ENCODE measurements around the gene ARHGEF28.

The ARHGEF28 gene

GRCh38 chr5:73748510-73749400, 122.8 kb downstream of the ARHGEF28 start:
- no peak for DNase-seq

GRCh38 chr5:73749485-73750270, 123.7 kb downstream of the ARHGEF28 start:
- DNase-seq: no peak

GRCh38 chr5:73751254-73751914, 125.4 kb downstream of the ARHGEF28 start:
- DNase-seq: no peak

- DNase-seq: no peak
Measured at GRCh38 chr5:73754254-73754653, 128.3 kb downstream of the ARHGEF28 start.

GRCh38 chr5:73757416-73757815, 131.4 kb downstream of the ARHGEF28 start:
- DNase-seq: no peak

- DNase-seq: no peak
Measured at GRCh38 chr5:73759771-73760170, 133.8 kb downstream of the ARHGEF28 start.

GRCh38 chr5:73763300-73764032, 137.5 kb downstream of the ARHGEF28 start:
- DNase-seq: no peak

- DNase-seq: no peak
Measured at GRCh38 chr5:73764586-73764985, 138.6 kb downstream of the ARHGEF28 start.

- DNase-seq: no peak
Measured at GRCh38 chr5:73764996-73765395, 139.0 kb downstream of the ARHGEF28 start.

GRCh38 chr5:73766902-73767301, 140.9 kb downstream of the ARHGEF28 start:
- DNase-seq: no peak

- no peak for DNase-seq
Measured at GRCh38 chr5:73770172-73771025, 144.4 kb downstream of the ARHGEF28 start.

GRCh38 chr5:73774924-73775323, 148.9 kb downstream of the ARHGEF28 start:
- no peak for DNase-seq

GRCh38 chr5:73776405-73776804, 150.4 kb downstream of the ARHGEF28 start:
- DNase-seq: no peak

GRCh38 chr5:73777192-73777591, 151.2 kb downstream of the ARHGEF28 start:
- no peak for DNase-seq

GRCh38 chr5:73780302-73781080, 154.5 kb downstream of the ARHGEF28 start:
- no peak for DNase-seq

GRCh38 chr5:73781107-73781768, 155.2 kb downstream of the ARHGEF28 start:
- DNase-seq: no peak

GRCh38 chr5:73783828-73784227, 157.8 kb downstream of the ARHGEF28 start:
- no peak for DNase-seq

GRCh38 chr5:73786043-73786831, 160.2 kb downstream of the ARHGEF28 start:
- DNase-seq: no peak

- DNase-seq: no peak
Measured at GRCh38 chr5:73789851-73790281, 163.9 kb downstream of the ARHGEF28 start.
